ENCODE results near the gene GSE1.

DNA sequence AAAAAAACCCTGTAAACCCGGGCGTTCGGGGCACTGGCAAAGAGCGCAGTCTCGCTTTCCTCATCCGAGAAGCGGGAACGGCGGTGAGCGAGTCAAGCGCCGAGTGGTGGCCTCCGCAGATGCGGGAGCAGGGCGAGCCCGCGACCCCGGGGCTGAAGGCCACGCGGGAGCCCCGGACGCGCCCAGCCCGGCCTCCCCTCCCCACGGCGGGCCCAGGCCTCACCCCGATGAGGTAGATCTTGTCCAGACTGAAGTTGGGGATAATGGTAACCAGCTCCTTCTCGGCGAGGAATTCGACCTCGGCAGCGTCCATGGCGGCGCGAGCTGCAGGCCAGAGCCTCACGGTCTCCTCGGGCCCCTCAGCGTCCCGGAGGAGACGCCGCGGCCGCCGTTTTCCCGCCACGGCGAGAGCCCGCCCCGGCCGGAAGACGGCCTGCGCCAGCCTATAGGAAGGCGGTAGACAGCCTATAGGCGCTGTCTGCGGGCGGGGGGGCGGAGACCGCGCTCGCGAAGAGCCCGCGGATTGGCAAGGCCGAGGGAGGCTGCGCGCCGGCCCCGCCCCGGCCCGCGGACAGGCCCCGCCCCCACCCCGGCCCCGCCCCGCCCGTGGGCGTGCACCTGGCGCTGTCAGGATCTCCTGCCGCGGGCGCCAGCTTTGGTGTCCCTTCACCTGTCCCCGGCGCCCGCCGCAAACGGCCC is 75.6 kb downstream of the GSE1 start, which contains the start of gene GINS2:
- TF ChIP-seq E2F3 (CRISPR knock-in tag; IDR thresholded peaks at IDR 0.05) (peak; percentile 99), SIRT6 (IDR thresholded peaks at IDR 0.05; ENCODE audit: low read depth, low read length) (no peak), NRF1 (conservative IDR thresholded peaks at IDR 0.05 in 1 of 2, IDR thresholded peaks at IDR 0.05 in 1 of 2) (peak; percentile 70 to 74), JUNB (CRISPR knock-in tag; conservative IDR thresholded peaks at IDR 0.05) (no peak), SMARCA4 (IDR thresholded peaks at IDR 0.05) (no peak), POLR2A (conservative IDR thresholded peaks at IDR 0.05) (peak; percentile 83), ZNF561 (CRISPR knock-in tag; conservative IDR thresholded peaks at IDR 0.05) (no peak), CBX8 (IDR thresholded peaks at IDR 0.05; ENCODE audit: borderline replicate concordance, extremely low read depth, low read depth, low read length, poor library complexity, severe bottlenecking) (no peak), EWSR1 (IDR thresholded peaks at IDR 0.05; ENCODE audit: borderline replicate concordance, low read depth, partially characterized antibody) (no peak)
- TF ChIP-seq, protein P1, sequence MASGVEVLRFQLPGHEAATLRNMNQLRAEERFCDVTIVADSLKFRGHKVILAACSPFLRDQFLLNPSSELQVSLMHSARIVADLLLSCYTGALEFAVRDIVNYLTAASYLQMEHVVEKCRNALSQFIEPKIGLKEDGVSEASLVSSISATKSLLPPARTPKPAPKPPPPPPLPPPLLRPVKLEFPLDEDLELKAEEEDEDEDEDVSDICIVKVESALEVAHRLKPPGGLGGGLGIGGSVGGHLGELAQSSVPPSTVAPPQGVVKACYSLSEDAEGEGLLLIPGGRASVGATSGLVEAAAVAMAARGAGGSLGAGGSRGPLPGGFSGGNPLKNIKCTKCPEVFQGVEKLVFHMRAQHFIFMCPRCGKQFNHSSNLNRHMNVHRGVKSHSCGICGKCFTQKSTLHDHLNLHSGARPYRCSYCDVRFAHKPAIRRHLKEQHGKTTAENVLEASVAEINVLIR (CRISPR knock-in tag; IDR thresholded peaks at IDR 0.05), result no peak
- TF ChIP-seq, protein P2, sequence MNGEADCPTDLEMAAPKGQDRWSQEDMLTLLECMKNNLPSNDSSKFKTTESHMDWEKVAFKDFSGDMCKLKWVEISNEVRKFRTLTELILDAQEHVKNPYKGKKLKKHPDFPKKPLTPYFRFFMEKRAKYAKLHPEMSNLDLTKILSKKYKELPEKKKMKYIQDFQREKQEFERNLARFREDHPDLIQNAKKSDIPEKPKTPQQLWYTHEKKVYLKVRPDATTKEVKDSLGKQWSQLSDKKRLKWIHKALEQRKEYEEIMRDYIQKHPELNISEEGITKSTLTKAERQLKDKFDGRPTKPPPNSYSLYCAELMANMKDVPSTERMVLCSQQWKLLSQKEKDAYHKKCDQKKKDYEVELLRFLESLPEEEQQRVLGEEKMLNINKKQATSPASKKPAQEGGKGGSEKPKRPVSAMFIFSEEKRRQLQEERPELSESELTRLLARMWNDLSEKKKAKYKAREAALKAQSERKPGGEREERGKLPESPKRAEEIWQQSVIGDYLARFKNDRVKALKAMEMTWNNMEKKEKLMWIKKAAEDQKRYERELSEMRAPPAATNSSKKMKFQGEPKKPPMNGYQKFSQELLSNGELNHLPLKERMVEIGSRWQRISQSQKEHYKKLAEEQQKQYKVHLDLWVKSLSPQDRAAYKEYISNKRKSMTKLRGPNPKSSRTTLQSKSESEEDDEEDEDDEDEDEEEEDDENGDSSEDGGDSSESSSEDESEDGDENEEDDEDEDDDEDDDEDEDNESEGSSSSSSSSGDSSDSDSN (IDR thresholded peaks at IDR 0.05; ENCODE audit: borderline replicate concordance in 1 of 2, low read depth in 2 of 2, low read length in 2 of 2), result no peak; a peak in 1 of 4 replicates
- TF ChIP-seq, protein P3, sequence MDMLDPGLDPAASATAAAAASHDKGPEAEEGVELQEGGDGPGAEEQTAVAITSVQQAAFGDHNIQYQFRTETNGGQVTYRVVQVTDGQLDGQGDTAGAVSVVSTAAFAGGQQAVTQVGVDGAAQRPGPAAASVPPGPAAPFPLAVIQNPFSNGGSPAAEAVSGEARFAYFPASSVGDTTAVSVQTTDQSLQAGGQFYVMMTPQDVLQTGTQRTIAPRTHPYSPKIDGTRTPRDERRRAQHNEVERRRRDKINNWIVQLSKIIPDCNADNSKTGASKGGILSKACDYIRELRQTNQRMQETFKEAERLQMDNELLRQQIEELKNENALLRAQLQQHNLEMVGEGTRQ (CRISPR knock-in tag; IDR thresholded peaks at IDR 0.05), result no peak
